22Rv1 (cell line): ENCODE results near the gene TYRP1.

ENCODE experiments used
- CTCF ChIP-seq: fragments of 450-650 bp; IDR thresholded peaks from 2 replicates; pipeline ENCODE4 v1.5.1; 2017; ENCODE audit warnings: mild to moderate bottlenecking
- ZFX ChIP-seq: fragments of 450-650 bp; IDR thresholded peaks from 2 replicates; pipeline ENCODE4 v1.6.1; 2017; ENCODE audit warnings: antibody characterized with exemption, borderline replicate concordance

GRCh38 chr9:12701126-12701525 lies 7.9 kb downstream of the TYRP1 start:
- no peak for TF ChIP-seq CTCF
- no peak for TF ChIP-seq ZFX
